ENCODE results near the gene TNN. TPM values are rescaled to one million over a fixed set of nuclear protein-coding genes. Genes with fewer than 3 reads are reported as not detected.

TNN gene
- total RNA-seq, 2 experiments from 2014 or later = not detected

DNA sequence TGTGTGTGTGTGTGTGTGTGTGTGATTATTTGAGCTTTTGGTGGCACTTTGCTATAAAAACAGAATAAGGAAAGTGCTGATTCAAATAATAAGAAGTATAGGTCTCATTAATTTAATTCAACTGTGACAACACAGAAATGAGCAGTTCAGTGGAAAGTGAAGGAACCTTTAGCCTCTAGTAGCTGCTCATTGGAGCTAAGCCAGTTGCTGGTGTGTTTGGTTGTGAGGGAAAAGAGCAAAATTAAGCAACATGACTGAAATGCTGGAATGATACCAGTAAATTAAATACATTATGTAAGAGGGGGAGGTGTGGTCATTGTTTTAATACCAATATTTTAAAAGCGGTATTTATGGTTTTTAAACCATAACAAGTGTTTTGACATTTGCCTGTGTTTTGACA, 69.7 kb downstream of the TNN start:
- Histone ChIP-seq H3K27me3 (ENCODE audit: control insufficient read depth in 1 of 2, insufficient read depth in 2 of 2, low read length in 2 of 2) (peaks cover 5 to 10% of the 10 kb centered on the region in 2 experiments), H3K36me3 (ENCODE audit: insufficient read depth, low read length) (no peaks in the 10 kb centered on the region), H3K4me3 (ENCODE audit: low read length) (no peak overlapping the region), H3K4me1 (ENCODE audit: insufficient read depth, low read length) (peaks cover 4% of the 10 kb centered on the region), H3K9me3 (ENCODE audit: control insufficient read depth in 1 of 2, insufficient read depth in 1 of 2, low read length in 2 of 2) (no peaks in the 10 kb centered on the region), H3K27ac (ENCODE audit: low read depth in 1 of 2, low read length in 2 of 2) (no peak overlapping the region)
- ATAC-seq (ENCODE audit: poor library complexity) (no peak), DNase-seq (no peak)
- peaks cover 37% of the 10 kb centered on the region for H3K27me3 Mint-ChIP-seq
- H3K9me3 Mint-ChIP-seq = no peaks in the 10 kb centered on the region
- no peak overlapping the region for H3K4me3 Mint-ChIP-seq
- TF ChIP-seq, protein P1, sequence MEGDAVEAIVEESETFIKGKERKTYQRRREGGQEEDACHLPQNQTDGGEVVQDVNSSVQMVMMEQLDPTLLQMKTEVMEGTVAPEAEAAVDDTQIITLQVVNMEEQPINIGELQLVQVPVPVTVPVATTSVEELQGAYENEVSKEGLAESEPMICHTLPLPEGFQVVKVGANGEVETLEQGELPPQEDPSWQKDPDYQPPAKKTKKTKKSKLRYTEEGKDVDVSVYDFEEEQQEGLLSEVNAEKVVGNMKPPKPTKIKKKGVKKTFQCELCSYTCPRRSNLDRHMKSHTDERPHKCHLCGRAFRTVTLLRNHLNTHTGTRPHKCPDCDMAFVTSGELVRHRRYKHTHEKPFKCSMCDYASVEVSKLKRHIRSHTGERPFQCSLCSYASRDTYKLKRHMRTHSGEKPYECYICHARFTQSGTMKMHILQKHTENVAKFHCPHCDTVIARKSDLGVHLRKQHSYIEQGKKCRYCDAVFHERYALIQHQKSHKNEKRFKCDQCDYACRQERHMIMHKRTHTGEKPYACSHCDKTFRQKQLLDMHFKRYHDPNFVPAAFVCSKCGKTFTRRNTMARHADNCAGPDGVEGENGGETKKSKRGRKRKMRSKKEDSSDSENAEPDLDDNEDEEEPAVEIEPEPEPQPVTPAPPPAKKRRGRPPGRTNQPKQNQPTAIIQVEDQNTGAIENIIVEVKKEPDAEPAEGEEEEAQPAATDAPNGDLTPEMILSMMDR (IDR thresholded peaks at IDR 0.05) = no peak
- no peak overlapping the region for H3K27ac Mint-ChIP-seq
- CTCF ChIA-PET = no interaction called here
- H3K36me3 Mint-ChIP-seq (ENCODE audit: low read depth) = no peaks in the 10 kb centered on the region
- POLR2A ChIA-PET = no interaction called here
- intact Hi-C loops (cut with DNase I, micrococcal nuclease) = no loop called here
- H3K4me1 Mint-ChIP-seq (ENCODE audit: low read depth) = peaks cover 8% of the 10 kb centered on the region

DNA sequence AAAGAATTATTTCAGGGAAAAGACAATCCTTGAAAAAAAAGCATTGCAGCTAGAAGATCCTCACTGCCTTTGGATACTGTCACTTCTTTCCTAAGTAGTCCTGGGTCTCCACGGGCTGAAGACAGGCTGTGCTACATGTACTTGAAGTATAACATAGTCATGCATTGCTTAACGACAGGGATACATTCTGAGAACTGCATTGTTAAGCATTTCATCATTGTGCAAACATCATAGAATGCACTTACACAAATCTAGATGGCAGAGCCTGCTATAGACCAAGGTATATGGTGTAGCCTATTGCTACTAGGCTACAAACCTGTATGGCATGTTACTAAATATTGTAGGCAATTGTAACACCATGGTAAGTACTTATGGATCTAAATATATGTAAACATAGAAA, 70.9 kb downstream of the TNN start:
- peaks cover 34% of the 10 kb centered on the region for H3K27me3 Mint-ChIP-seq
- peaks cover 8% of the 10 kb centered on the region for H3K4me1 Mint-ChIP-seq (ENCODE audit: low read depth)
- DNase-seq = no peak
- TF ChIP-seq, protein P1 (IDR thresholded peaks at IDR 0.05) = no peak
- no peaks in the 10 kb centered on the region for H3K9me3 Mint-ChIP-seq
- intact Hi-C loops (cut with DNase I, micrococcal nuclease) = no loop called here
- no peak overlapping the region for H3K4me3 Mint-ChIP-seq
- ChIA-PET CTCF (no interaction called here), POLR2A (no interaction called here)
- no peaks in the 10 kb centered on the region for H3K9me3 ChIP-seq (ENCODE audit: control insufficient read depth in 1 of 2, insufficient read depth in 1 of 2, low read length in 2 of 2)
- peaks cover 3 to 10% of the 10 kb centered on the region in 2 experiments for H3K27me3 ChIP-seq (ENCODE audit: control insufficient read depth in 1 of 2, insufficient read depth in 2 of 2, low read length in 2 of 2)
- no peaks in the 10 kb centered on the region for H3K36me3 Mint-ChIP-seq (ENCODE audit: low read depth)
- no peak overlapping the region for H3K4me3 ChIP-seq (ENCODE audit: low read length)
- H3K27ac ChIP-seq (ENCODE audit: low read depth in 1 of 2, low read length in 2 of 2) = no peak overlapping the region
- no peak for ATAC-seq (ENCODE audit: poor library complexity)
- H3K36me3 ChIP-seq (ENCODE audit: insufficient read depth, low read length) = no peaks in the 10 kb centered on the region
- H3K27ac Mint-ChIP-seq = no peak overlapping the region
- H3K4me1 ChIP-seq (ENCODE audit: insufficient read depth, low read length) = peaks cover 7% of the 10 kb centered on the region

DNA sequence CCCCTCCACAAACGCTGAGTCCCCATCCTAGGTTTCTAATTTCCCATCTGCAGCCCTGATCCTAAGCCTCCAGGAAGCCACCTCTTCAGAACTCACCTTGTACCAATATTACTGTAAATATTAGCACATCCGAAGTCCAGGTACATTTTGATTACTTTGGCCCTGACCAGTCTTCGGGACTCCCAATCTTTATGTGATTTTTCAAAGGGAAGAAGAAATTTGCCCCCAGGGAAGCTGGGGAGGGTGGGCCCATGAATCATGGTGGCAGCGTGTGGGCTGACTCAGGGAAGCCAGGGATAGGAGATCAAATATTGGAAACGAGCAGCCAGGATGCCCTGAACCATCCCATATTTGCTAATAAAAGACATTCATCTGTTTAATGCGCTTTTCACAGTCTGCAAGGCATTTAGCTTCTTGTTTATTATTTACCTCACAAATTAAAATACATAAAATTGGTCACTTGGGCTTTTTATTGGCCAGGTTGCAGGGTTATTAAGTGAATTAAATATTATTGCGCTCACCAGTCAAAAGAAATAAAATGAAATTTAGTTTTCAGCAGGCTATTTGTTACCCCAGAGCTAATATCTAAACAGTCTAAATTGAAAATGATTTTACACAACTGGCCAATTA, 78.4 kb downstream of the TNN start:
- ChIA-PET CTCF (interaction anchor here (0.6 to 3.2 kb wide), 21 partner anchors 9 to 374 kb away, joined by 3 to 18 read pairs (median 3); partner anchors contain the start of gene MRPS14), POLR2A (interaction anchor here (0.7 kb wide), 2 partner anchors 21 to 1788 kb away, joined by 3 to 4 read pairs; no protein-coding TSS in a partner anchor)
- ATAC-seq (ENCODE audit: poor library complexity) = no peak
- Mint-ChIP-seq H3K4me1 (ENCODE audit: low read depth) (peaks cover 8% of the 10 kb centered on the region), H3K27me3 (peaks cover 39% of the 10 kb centered on the region), H3K27ac (no peak overlapping the region), H3K4me3 (no peak overlapping the region), H3K36me3 (ENCODE audit: low read depth) (no peaks in the 10 kb centered on the region), H3K9me3 (no peaks in the 10 kb centered on the region)
- intact Hi-C loops (cut with DNase I, micrococcal nuclease) = no loop called here
- peaks cover 0 to 4% of the 10 kb centered on the region in 2 experiments for H3K9me3 ChIP-seq (ENCODE audit: control insufficient read depth in 1 of 2, insufficient read depth in 1 of 2, low read length in 2 of 2)
- peaks cover 7% of the 10 kb centered on the region for H3K4me1 ChIP-seq (ENCODE audit: insufficient read depth, low read length)
- TF ChIP-seq, protein P1 (IDR thresholded peaks at IDR 0.05) = no peak
- H3K27me3 ChIP-seq (ENCODE audit: control insufficient read depth in 1 of 2, insufficient read depth in 2 of 2, low read length in 2 of 2) = peaks cover 8 to 16% of the 10 kb centered on the region in 2 experiments
- no peak overlapping the region for H3K27ac ChIP-seq (ENCODE audit: low read depth in 1 of 2, low read length in 2 of 2)
- no peaks in the 10 kb centered on the region for H3K36me3 ChIP-seq (ENCODE audit: insufficient read depth, low read length)
- no peak overlapping the region for H3K4me3 ChIP-seq (ENCODE audit: low read length)
- no peak for DNase-seq
